ENCODE data around the gene DENND1A.

DENND1A gene

DNA sequence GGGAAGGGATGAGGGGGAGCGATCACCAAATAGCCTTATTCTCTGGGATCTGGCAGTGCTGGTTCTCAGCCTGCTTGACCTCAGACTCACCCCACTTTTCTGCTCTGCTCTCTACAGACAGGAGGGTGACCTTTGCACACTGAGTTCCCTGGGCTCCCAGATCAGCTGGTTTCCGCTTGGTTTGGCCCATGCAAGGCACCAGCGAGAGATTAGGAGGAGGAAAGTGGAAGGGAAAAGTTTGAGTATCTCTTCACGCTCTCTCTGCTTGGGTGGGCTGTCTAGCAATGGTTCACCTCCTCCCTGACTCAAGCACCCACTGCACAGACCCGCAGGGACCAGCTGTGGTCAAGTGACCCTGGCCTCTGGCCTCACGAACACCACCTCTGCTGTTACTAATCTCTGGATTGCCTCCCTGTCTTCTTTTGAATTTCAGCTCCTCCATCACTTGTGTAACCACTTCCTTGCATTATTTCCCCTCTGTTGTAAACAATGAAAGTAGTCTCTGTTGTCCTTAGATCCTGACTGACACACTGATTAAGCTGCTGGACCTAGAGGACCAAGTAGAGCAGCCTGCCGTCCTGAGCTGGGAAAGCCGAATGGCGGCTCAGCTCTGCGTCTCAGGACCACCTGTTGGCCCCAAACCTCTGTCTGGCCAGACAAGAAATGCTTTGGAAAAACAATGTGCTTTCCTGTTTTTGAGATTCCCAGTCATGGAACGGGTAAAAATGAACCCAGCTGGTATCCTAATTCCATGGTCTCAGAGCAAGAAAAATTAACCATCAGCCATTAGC lies 387.3 kb downstream of the DENND1A start:
- TF ChIP-seq, protein P1, sequence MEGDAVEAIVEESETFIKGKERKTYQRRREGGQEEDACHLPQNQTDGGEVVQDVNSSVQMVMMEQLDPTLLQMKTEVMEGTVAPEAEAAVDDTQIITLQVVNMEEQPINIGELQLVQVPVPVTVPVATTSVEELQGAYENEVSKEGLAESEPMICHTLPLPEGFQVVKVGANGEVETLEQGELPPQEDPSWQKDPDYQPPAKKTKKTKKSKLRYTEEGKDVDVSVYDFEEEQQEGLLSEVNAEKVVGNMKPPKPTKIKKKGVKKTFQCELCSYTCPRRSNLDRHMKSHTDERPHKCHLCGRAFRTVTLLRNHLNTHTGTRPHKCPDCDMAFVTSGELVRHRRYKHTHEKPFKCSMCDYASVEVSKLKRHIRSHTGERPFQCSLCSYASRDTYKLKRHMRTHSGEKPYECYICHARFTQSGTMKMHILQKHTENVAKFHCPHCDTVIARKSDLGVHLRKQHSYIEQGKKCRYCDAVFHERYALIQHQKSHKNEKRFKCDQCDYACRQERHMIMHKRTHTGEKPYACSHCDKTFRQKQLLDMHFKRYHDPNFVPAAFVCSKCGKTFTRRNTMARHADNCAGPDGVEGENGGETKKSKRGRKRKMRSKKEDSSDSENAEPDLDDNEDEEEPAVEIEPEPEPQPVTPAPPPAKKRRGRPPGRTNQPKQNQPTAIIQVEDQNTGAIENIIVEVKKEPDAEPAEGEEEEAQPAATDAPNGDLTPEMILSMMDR (IDR thresholded peaks at IDR 0.05; ENCODE audit: low read depth, low read length) = no peak
- H3K4me3 ChIP-seq (ENCODE audit: low read depth, low read length) = no peak overlapping the region

DNA sequence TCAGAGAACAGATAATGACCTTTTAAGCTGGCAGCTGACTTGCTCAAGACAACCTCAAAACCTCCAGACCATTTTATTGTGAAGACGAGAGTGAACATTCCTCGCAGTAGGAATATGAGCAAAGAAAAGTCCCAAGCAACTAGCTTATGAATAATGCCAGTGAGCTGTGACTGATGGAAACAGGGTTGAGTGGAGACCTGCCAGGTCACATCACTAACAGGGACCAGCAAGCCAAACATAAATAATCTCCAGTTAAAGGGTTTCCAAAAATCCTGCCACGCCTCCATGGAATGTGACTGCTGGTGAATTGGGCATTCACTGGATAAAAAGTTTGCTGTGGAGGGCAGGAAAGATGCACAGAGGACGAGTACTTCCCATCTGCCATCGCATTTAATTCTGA lies 388.5 kb downstream of the DENND1A start:
- no peak overlapping the region for H3K4me3 ChIP-seq (ENCODE audit: low read depth, low read length)
- TF ChIP-seq, protein P1 (IDR thresholded peaks at IDR 0.05; ENCODE audit: low read depth, low read length) = no peak

DNA sequence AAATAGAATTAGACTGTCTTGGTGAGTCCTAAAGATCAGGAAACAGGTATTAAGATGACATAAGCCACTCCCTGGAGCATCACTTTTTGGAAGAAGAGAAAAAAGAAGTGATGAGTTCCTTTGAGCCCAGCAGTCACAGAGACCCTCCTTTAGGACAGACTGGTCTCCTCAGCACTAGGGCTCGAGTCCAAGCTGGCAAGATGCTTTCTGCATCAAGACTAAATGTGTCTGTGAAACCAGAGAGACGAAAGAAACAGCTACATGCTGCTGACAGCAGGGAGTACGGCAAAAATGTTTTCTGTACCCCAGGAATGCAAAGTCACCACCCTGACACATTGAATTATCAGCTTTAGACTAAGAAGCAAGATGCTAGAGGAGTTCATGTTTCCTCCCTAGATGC lies 389.5 kb downstream of the DENND1A start:
- TF ChIP-seq, protein P1 (IDR thresholded peaks at IDR 0.05; ENCODE audit: low read depth, low read length) = no peak
- no peak overlapping the region for H3K4me3 ChIP-seq (ENCODE audit: low read depth, low read length)

DNA sequence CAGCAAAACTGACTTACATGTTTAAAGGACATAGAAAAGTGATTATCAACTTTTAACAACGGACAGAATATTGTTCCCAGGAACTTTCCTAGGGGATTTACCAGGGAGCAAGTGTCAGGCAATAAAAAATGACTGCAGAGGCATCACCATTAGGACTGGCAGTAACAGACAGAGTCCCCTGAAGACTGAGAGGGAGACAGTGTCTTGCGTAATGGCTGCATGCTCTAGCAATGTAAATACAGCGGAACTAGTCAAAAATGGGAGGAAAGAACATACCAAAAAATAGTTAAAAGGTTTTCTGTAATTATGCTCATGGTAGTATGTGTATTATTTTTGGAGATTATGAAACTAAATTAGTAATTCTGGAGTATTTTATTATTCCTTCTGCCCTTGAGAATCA lies 392.1 kb downstream of the DENND1A start:
- TF ChIP-seq, protein P1 (IDR thresholded peaks at IDR 0.05; ENCODE audit: low read depth, low read length) = no peak

DNA sequence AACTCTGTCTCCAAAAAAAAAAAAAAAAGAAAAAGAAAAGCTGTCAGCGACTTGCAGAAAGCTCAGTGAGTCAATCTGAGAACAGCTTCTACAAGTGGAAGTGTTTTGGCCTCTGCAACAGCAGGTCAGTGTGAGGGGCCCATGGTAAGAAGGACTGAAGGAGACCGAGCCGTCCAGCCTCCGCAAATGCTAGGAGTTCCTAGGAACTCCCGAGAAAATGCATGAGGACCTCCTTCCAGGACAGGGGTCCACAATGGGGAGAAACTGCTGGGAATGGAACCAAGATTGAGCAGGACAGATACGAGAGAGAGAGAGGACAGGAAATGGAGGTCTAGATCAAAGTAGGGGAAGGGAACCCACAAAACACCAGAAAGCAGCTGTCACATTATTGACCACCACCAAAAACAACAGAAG lies 393.5 kb downstream of the DENND1A start:
- TF ChIP-seq, protein P1 (IDR thresholded peaks at IDR 0.05; ENCODE audit: low read depth, low read length) = no peak

More for the DNA sequence above, 392.1 kb downstream of the DENND1A start:
- no peak overlapping the region for H3K4me3 ChIP-seq (ENCODE audit: low read depth, low read length)

DNA sequence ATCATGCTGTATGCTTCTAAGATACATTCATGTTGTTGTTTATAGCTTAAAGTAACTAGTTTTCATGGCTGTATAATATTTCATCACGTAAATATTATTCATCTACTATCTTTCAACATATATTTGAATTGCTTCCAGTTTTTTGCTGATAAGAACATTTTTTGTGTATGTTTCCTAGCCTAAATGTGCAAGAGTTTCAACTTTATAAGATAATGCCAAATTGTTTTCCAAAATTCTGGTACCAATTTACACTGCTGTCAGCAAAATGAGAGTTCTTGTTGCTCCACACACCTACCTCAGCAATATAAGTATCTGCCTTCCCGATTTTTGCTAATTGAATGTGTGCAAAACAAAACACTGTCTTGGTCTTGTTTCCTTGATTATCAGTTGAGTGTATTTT lies 395.6 kb downstream of the DENND1A start:
- H3K4me3 ChIP-seq (ENCODE audit: low read depth, low read length) = no peak overlapping the region
- TF ChIP-seq, protein P1 (IDR thresholded peaks at IDR 0.05; ENCODE audit: low read depth, low read length) = no peak

More for the DNA sequence above, 393.5 kb downstream of the DENND1A start:
- H3K4me3 ChIP-seq (ENCODE audit: low read depth, low read length) = no peak overlapping the region

DNA sequence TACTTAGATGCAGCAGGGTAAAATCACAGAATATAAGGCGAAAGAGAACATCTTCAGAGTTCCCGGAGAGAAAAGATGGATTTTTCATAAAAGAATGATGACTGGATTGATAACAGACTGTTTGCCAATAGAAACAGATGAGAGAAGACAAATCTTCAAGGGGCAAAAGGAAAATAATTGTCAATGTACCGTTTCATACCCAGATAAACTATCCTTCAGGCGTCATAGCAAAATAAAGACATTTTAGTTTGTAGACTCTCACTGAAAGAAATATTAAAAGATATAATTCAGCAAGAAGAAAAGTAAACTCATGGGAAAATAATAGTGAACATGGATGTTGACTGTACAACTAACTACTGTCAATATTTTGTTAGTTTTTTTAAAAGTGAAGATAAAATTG lies 399.7 kb downstream of the DENND1A start:
- TF ChIP-seq, protein P1 (IDR thresholded peaks at IDR 0.05; ENCODE audit: low read depth, low read length) = no peak
- no peak overlapping the region for H3K4me3 ChIP-seq (ENCODE audit: low read depth, low read length)
